Measurements from ENCODE around the gene DCHS2.

DCHS2 gene

DNA sequence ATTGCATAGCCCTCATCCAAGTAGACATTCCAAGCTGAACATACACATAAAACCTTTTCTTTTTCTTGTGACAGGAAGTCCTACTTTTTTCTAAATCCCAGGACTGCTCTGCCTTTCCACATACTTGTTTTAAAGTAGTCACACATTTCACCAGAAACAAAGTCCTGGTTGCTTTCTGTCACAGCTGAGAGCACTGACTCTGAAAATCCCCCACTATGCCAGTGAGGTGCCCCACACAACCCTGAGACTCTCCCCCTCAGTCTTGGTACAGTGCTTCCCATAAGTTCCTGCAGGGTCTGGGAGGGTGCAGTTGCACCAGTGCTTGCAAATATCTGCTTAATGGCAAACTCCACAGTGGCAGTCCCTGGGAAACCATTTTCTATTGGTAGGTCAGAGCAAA, 84.2 kb downstream of the DCHS2 start:
- H3K4me3 ChIP-seq: no peak overlapping the region

GRCh38 chr4:154406018-154406795, 85.4 kb downstream of the DCHS2 start:
- H3K4me3 ChIP-seq: no peak overlapping the region
- H3K27ac ChIP-seq: no peak overlapping the region

More for the DNA sequence above, 84.2 kb downstream of the DCHS2 start:
- no peak overlapping the region for H3K27ac ChIP-seq

- Histone ChIP-seq H3K27ac (peak overlapping the region in 1 of 21 experiments; percentile 63), H3K4me3 (peak overlapping the region in 1 of 7 experiments; percentile 20)
These were observed 92.2 kb downstream of the DCHS2 start for GRCh38 chr4:154399259-154399974.

DNA sequence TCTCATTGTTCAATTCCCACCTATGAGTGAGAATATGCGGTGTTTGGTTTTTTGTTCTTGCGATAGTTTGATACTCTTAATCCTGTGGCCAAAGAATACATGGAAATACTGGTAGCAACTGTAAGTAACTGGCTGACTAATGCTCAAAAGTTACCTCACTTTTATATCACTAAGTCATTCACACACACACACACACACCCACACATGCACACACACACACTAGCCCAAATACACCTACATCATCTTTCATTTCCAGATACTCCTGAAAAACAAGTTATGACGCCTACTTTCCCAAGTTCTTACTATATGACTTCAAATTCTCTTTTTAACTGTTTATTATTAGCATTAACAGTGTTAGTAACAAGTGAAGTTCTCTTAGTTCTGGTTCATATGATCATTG, 101.3 kb downstream of the DCHS2 start:
- Histone ChIP-seq H3K27ac (no peak overlapping the region), H3K4me3 (no peak overlapping the region)

DNA sequence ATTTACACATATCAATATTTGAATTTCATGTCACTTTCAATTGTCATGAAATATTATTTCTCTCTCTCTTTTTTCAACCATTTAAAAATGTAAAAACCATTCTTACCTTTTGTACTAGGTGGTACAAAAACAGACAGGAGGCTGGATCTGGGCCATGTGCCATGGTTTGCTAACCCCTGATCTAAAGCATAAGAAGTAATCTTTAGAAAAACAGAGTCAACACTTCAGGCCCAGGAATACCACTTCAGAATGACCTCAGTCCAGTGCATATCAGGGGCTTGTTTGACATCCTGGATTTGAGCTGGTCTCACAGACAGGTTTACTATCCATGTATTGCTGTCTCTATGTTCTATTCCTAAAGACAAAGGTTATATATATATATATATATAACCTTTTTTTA, 102.5 kb downstream of the DCHS2 start:
- Histone ChIP-seq H3K4me3 (no peak overlapping the region), H3K27ac (no peak overlapping the region)

DNA sequence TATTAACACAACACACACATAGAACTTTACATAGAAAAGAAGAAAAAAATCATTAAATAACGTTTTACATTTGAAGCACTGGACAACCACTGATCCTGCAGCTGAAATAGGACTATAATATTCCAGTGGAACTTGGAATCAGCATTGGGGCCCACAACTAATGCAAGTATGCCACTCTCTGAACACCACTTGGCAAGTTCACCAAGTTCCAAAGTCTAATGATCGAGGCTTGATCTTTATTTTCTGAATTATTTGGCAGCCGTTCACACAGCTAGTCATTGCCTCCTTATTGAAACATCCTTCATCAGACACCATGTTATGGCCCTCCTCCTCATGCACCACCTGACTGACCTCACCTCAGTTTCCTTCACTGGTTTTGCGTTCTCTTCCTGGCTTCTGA, 107.6 kb downstream of the DCHS2 start:
- H3K4me3 ChIP-seq: no peak overlapping the region
- no peak overlapping the region for H3K27ac ChIP-seq

- Histone ChIP-seq H3K27ac (no peak overlapping the region), H3K4me3 (no peak overlapping the region)
These were observed 115.1 kb downstream of the DCHS2 start for GRCh38 chr4:154376486-154376885.

DNA sequence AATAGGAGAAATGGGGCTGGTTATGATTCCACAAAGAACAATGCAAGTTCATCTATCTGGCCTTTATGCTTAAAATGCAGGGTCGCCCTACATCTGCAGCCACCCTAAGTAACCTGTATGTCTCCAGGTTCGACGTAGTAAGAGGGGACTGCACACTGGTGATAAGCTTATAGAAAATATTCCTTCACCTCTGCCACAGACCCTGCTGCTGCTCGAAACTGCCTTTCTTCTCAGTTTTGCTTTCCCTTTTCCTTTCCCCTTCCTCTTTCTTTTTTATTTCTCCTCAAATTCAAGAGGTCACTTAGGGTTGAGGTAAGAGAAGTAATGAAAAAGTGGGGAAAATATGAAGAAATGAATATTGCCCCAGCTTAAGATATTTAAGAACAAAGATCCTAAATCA, 123.5 kb downstream of the DCHS2 start:
- no peak overlapping the region for H3K27ac ChIP-seq

GRCh38 chr4:154367659-154368058, 123.9 kb downstream of the DCHS2 start:
- H3K27ac ChIP-seq: no peak overlapping the region

More for the DNA sequence above, 123.5 kb downstream of the DCHS2 start:
- H3K4me3 ChIP-seq: no peak overlapping the region

GRCh38 chr4:154366956-154367355, 124.6 kb downstream of the DCHS2 start:
- no peak overlapping the region for H3K4me3 ChIP-seq
- no peak overlapping the region for H3K27ac ChIP-seq

More at GRCh38 chr4:154367659-154368058, 123.9 kb downstream of the DCHS2 start:
- no peak overlapping the region for H3K4me3 ChIP-seq

DNA sequence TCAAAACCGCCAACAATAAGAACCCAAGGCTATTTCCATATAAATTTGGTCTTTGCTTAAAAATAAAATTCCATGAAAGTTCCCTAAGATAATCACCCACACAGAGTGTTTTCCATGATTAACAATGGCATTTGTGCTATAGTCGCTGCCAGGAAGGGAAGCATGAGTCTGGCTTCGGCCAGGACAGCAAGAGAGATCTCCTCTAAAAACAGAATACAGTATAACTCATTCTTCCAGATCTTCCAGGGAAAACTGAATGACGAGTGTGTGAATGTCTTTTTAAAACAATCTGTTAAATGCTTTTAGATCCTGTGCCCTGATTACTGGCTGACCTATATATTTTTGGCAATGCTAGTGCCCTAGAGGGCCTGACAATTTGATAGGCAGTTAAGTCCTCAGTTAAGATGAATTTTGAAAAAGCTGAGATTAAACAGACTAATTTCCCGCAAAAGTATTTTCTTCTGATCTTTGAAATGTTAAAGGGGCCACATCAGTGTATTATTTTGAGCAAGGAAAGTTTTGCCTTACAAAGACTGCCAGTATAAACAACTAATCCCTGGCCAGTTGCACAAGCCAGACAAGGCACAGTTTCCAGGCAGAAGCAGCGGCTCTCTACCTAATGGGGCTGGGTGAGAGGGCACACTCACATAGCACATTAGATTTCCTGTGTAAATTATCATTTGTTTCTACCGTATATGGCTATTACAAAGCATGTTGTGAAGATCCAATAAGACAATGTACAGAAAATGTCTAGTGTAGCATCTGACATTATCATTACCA, 127.3 kb downstream of the DCHS2 start:
- H3K4me3 ChIP-seq: no peak overlapping the region
- no peak overlapping the region for H3K27ac ChIP-seq

DNA sequence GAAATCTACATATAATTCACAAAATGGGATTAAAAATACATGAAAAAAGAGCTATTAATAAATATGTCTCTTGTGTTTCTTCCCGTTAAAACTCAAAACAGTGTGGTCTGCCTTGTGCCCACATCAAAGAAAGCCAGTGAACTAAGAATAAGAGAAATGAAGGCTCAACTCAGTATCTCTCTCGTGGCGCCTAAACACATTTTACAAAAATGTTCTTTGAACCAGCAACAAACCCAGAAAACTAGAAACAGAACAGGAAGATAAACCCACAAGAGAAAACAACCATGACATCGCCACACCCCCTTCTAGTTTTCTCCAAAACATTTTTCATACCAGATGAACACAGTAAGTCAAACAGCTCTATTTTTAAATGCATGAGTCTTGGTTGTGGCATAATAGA, 130.1 kb downstream of the DCHS2 start:
- Histone ChIP-seq H3K4me3 (no peak overlapping the region), H3K27ac (no peak overlapping the region)

- Histone ChIP-seq H3K27ac (no peak overlapping the region), H3K4me3 (no peak overlapping the region)
These were observed 131.1 kb downstream of the DCHS2 start for GRCh38 chr4:154360491-154360890.

GRCh38 chr4:154354883-154355282, 136.7 kb downstream of the DCHS2 start:
- Histone ChIP-seq H3K27ac (no peak overlapping the region), H3K4me3 (no peak overlapping the region)

DNA sequence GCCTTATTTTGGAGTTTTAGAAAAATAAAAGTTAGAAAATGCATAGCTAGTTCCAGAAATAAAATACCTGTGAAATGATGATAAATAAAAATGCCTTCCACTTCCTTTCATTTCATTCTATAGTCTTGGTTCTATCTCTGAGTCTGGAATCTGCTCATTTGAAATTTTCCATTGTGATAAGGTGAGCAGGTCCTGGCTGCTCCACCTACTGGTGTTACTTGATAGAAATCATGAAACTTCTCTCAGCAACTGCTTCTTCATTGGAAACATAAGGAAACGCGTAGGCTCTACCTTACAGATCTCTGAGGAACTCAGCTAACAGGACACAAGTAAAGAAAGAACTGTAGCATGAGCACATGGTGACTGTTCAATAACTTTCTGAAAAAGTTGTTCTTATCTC, 141.8 kb downstream of the DCHS2 start:
- H3K27ac ChIP-seq: no peak overlapping the region
- no peak overlapping the region for H3K4me3 ChIP-seq

- Histone ChIP-seq H3K4me3 (no peak overlapping the region), H3K27ac (no peak overlapping the region)
These were observed 142.9 kb downstream of the DCHS2 start for GRCh38 chr4:154348657-154349056.

- no peak overlapping the region for H3K4me3 ChIP-seq
- H3K27ac ChIP-seq: no peak overlapping the region
These were observed 146.2 kb downstream of the DCHS2 start for GRCh38 chr4:154345359-154345758.

DNA sequence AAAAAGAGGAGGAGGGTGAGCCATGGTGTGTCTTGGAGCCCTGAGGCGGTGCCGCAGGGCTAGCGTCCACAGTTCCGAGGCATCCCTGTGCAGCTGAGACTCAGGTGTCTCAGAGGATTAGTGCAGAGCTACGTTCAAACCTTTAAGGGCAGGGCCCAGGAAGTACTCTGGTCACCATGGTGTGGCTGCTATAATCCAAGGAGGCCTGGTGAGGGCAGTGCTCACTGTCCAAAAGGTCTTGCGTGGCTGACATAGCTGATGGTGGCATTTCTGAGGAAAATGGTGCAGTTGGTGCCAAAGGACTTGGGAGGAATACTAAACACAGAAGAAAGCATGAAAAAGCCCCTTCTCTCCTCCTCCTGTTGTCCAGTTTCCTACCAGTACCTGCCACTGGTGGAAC, 146.9 kb downstream of the DCHS2 start:
- Histone ChIP-seq H3K27ac (no peak overlapping the region), H3K4me3 (no peak overlapping the region)

GRCh38 chr4:154343651-154344050, 147.9 kb downstream of the DCHS2 start:
- no peak overlapping the region for H3K27ac ChIP-seq
- H3K4me3 ChIP-seq: no peak overlapping the region

- Histone ChIP-seq H3K27ac (no peak overlapping the region), H3K4me3 (no peak overlapping the region)
These were observed 150.2 kb downstream of the DCHS2 start for GRCh38 chr4:154341448-154341847.

- no peak overlapping the region for H3K27ac ChIP-seq
- no peak overlapping the region for H3K4me3 ChIP-seq
These were observed 156.0 kb downstream of the DCHS2 start for GRCh38 chr4:154335588-154335987.

All from skin epidermis (tissue), 12 donors.